CD4-positive, alpha-beta T cell treated with Interleukin-6 at 100 ng/mL for 8 hours (primary cell): ENCODE measurements around the gene TRPM2.
A peak's percentile ranks its signal among the peaks of the same experiment; 100 is the strongest.
"Not testable (repeated sequence)": the region's sequence is repeated elsewhere in the genome, so short reads cannot be mapped to it uniquely, and the experiment has no call there.

Experiments
- DNase-seq: peaks from one replicate; pipeline ENCODE4 v3.0.0-alpha.2; 2020; ENCODE audit warnings: mixed read lengths, low spot score

Gene TRPM2

GRCh38 chr21:44335266-44336059 lies 18.0 kb upstream of the TRPM2 start:
- DNase-seq = no peak

GRCh38 chr21:44337449-44337848 lies 16.0 kb upstream of the TRPM2 start:
- DNase-seq = no peak

- no peak for DNase-seq
Observed at GRCh38 chr21:44337941-44338895, 15.2 kb upstream of the TRPM2 start.

GRCh38 chr21:44338971-44339910 lies 14.2 kb upstream of the TRPM2 start, which contains the start of gene CFAP410:
CFAP410 (minus strand) TSS chr21:44339390; CDS start chr21:44339194, 196 bp downstream.
- peak; percentile 93 for DNase-seq

- not testable (repeated sequence) for DNase-seq
Observed at GRCh38 chr21:44341726-44342458, 11.5 kb upstream of the TRPM2 start.

- not testable (repeated sequence) for DNase-seq
Observed at GRCh38 chr21:44342981-44343380, 10.4 kb upstream of the TRPM2 start.

- DNase-seq = no peak
Observed at GRCh38 chr21:44344541-44345183, 8.8 kb upstream of the TRPM2 start.

GRCh38 chr21:44345495-44345894 lies 7.9 kb upstream of the TRPM2 start:
- DNase-seq = no peak

GRCh38 chr21:44347911-44348451 lies 5.4 kb upstream of the TRPM2 start:
- DNase-seq = no peak

- DNase-seq = no peak
Observed at GRCh38 chr21:44348861-44349260, 4.6 kb upstream of the TRPM2 start.

- DNase-seq = no peak
Observed at GRCh38 chr21:44349416-44349846, 4.0 kb upstream of the TRPM2 start.

- no peak for DNase-seq
Observed at GRCh38 chr21:44349847-44350772, 3.3 kb upstream of the TRPM2 start.

- no peak for DNase-seq
Observed at GRCh38 chr21:44350773-44351481, 2.5 kb upstream of the TRPM2 start.

- DNase-seq = no peak
Observed at GRCh38 chr21:44351535-44352252, 1.7 kb upstream of the TRPM2 start.

- no peak for DNase-seq
Observed at GRCh38 chr21:44352253-44352860, 1.1 kb upstream of the TRPM2 start.

- no peak for DNase-seq
Observed at GRCh38 chr21:44354001-44354405, 582 bp downstream of the TRPM2 start.
